Measurements from ENCODE around the gene NUDT22.

The NUDT22 gene

GRCh38 chr11:64278576-64279190 is 52.6 kb downstream of the NUDT22 start:
- DNase-seq = no peak

Measured in GOT3 (cell line).